H9 (cell line): ENCODE data around the gene TLR5. TPM values are rescaled to one million over a fixed set of nuclear protein-coding genes. Genes with fewer than 3 reads are reported as not detected.

Experiments used
- DNase-seq: peaks from one replicate; pipeline ENCODE4 v3.0.0-alpha.2; 2017
- H2AFZ ChIP-seq: one replicate; pipeline ENCODE4 v1.6.1; 2013; ENCODE audit warnings: mild to moderate bottlenecking, low read length, control low read depth, moderate library complexity
- H2AK5ac ChIP-seq: 2 replicates; pipeline ENCODE4 v1.6.1; 2013; ENCODE audit warnings: low read length, control low read depth, mixed read lengths; ENCODE audit not compliant: insufficient read length
- H2BK120ac ChIP-seq: one replicate; pipeline ENCODE4 v1.6.1; 2013; ENCODE audit warnings: low read depth, mild to moderate bottlenecking, low read length, control low read depth, inconsistent platforms; ENCODE audit not compliant: poor library complexity, severe bottlenecking
- H2BK12ac ChIP-seq: 2 replicates; pipeline ENCODE4 v1.6.1; 2013; ENCODE audit warnings: low read length, control low read depth, mixed read lengths, low read depth; ENCODE audit not compliant: insufficient read length
- H2BK15ac ChIP-seq: 2 replicates; pipeline ENCODE4 v1.6.1; 2013; ENCODE audit warnings: low read depth, low read length, control low read depth
- H2BK20ac ChIP-seq: one replicate; pipeline ENCODE4 v1.6.1; 2013; ENCODE audit warnings: low read depth, mild to moderate bottlenecking, low read length, control low read depth, inconsistent platforms; ENCODE audit not compliant: poor library complexity, severe bottlenecking
- H2BK5ac ChIP-seq: 2 replicates; pipeline ENCODE4 v1.6.1; 2013; ENCODE audit warnings: low read length, control low read depth, mixed read lengths; ENCODE audit not compliant: insufficient read length
- H3K14ac ChIP-seq: 2 replicates; pipeline ENCODE4 v1.6.1; 2013; ENCODE audit warnings: low read length, control low read depth; ENCODE audit not compliant: insufficient read depth
- H3K18ac ChIP-seq: 2 replicates; pipeline ENCODE4 v1.6.1; 2013; ENCODE audit warnings: low read depth, mild to moderate bottlenecking, mixed read lengths, low read length, control low read depth; ENCODE audit not compliant: insufficient read length
- H3K23ac ChIP-seq: 2 replicates; pipeline ENCODE4 v1.6.1; 2013; ENCODE audit warnings: low read length, control low read depth, mixed read lengths, low read depth; ENCODE audit not compliant: insufficient read length
- H3K23me2 ChIP-seq: 2 replicates; pipeline ENCODE4 v1.6.1; 2013; ENCODE audit warnings: low read depth, mild to moderate bottlenecking, mixed read lengths, low read length, control low read depth; ENCODE audit not compliant: insufficient read length, poor library complexity, severe bottlenecking
- H3K27ac ChIP-seq: 2 replicates; pipeline ENCODE4 v1.5.1; 2013; ENCODE audit warnings: low read length, control low read depth, mixed read lengths, low read depth; ENCODE audit not compliant: insufficient read length
- H3K27me3 ChIP-seq: 2 replicates; pipeline ENCODE4 v1.6.1; 2013; ENCODE audit warnings: low read length, control low read depth, inconsistent platforms; ENCODE audit not compliant: insufficient read depth
- H3K4ac ChIP-seq: 2 replicates; pipeline ENCODE4 v1.6.1; 2013; ENCODE audit warnings: low read depth, mild to moderate bottlenecking, control low read depth, inconsistent platforms, low read length, moderate library complexity
- H3K4me1 ChIP-seq: 2 replicates; pipeline ENCODE4 v1.6.1; 2013; ENCODE audit warnings: low read length, control low read depth, inconsistent platforms; ENCODE audit not compliant: insufficient read depth
- H3K4me2 ChIP-seq: 2 replicates; pipeline ENCODE4 v1.6.1; 2013; ENCODE audit warnings: low read length, control low read depth, mixed read lengths; ENCODE audit not compliant: insufficient read length, insufficient read depth
- H3K56ac ChIP-seq: 2 replicates; pipeline ENCODE4 v1.6.1; 2013; ENCODE audit warnings: low read depth, mild to moderate bottlenecking, mixed read lengths, low read length, control low read depth; ENCODE audit not compliant: insufficient read length
- H3K79me1 ChIP-seq: 2 replicates; pipeline ENCODE4 v1.6.1; 2013; ENCODE audit warnings: low read depth, mild to moderate bottlenecking, moderate library complexity, low read length, control low read depth, inconsistent platforms; ENCODE audit not compliant: insufficient read depth, poor library complexity, severe bottlenecking
- H3K79me2 ChIP-seq: 2 replicates; pipeline ENCODE4 v1.6.1; 2013; ENCODE audit warnings: low read length, control low read depth, inconsistent platforms; ENCODE audit not compliant: insufficient read depth
- H3K9ac ChIP-seq: 2 replicates; pipeline ENCODE4 v1.6.1; 2013; ENCODE audit warnings: low read length, control low read depth, mixed read lengths; ENCODE audit not compliant: insufficient read length; ENCODE audit errors: extremely low read depth
- H3K9me3 ChIP-seq: one replicate; pipeline ENCODE4 v1.6.1; 2013; ENCODE audit warnings: low read depth, low read length, inconsistent platforms; ENCODE audit not compliant: control insufficient read depth
- H3T11ph ChIP-seq: one replicate; pipeline ENCODE4 v1.6.1; 2013; ENCODE audit warnings: mild to moderate bottlenecking, low read length, control low read depth, inconsistent platforms
- H4K20me1 ChIP-seq: one replicate; pipeline ENCODE4 v1.6.1; 2013; ENCODE audit not compliant: control insufficient read depth, insufficient read length, insufficient read depth
- H4K5ac ChIP-seq: 2 replicates; pipeline ENCODE4 v1.6.1; 2013; ENCODE audit warnings: low read depth, mild to moderate bottlenecking, mixed read lengths, low read length, control low read depth; ENCODE audit not compliant: insufficient read length
- H4K8ac ChIP-seq: replicated peaks from 2 replicates; pipeline ENCODE4 v1.6.1; 2013; ENCODE audit warnings: low read length, control low read depth, mixed read lengths, low read depth; ENCODE audit not compliant: insufficient read length
- H4K91ac ChIP-seq: 2 replicates; pipeline ENCODE4 v1.6.1; 2013; ENCODE audit warnings: low read depth, mild to moderate bottlenecking, moderate library complexity, mixed read lengths, low read length, control low read depth; ENCODE audit not compliant: insufficient read length
- H3K27ac Mint-ChIP-seq, 3 experiments: 2 replicates in 2 of 3; 3 replicates in 1 of 3; pipeline ENCODE4 v1.8.0; 2020 to 2021; ENCODE audit warnings: mixed read lengths in 3 of 3, mild to moderate bottlenecking in 1 of 3, moderate library complexity in 1 of 3
- H3K27me3 Mint-ChIP-seq: 2 replicates; pipeline ENCODE4 v1.8.0; 2021; ENCODE audit warnings: low read depth, mild to moderate bottlenecking, moderate library complexity, mixed read lengths
- H3K36me3 Mint-ChIP-seq, 3 experiments: 2 replicates in 2 of 3; 3 replicates in 1 of 3; pipeline ENCODE4 v1.8.0; 2020 to 2021; ENCODE audit warnings: low read depth in 3 of 3, mixed read lengths in 3 of 3; ENCODE audit not compliant: insufficient read depth in 1 of 3
- H3K4me1 Mint-ChIP-seq, 2 experiments: 2 replicates each; pipeline ENCODE4 v1.8.0; 2020; ENCODE audit warnings: mixed read lengths in 2 of 2
- H3K4me3 Mint-ChIP-seq, 2 experiments: 2 replicates in 1 of 2; 3 replicates in 1 of 2; pipeline ENCODE4 v1.8.0; 2020 to 2021; ENCODE audit warnings: mild to moderate bottlenecking in 2 of 2, mixed read lengths in 2 of 2, moderate library complexity in 1 of 2
- H3K9me3 Mint-ChIP-seq, 2 experiments: 2 replicates in 1 of 2; 3 replicates in 1 of 2; pipeline ENCODE4 v1.8.0; 2020; ENCODE audit warnings: mild to moderate bottlenecking in 2 of 2, mixed read lengths in 2 of 2, moderate library complexity in 1 of 2
- WGBS: extraction: QIAGEN DNeasy Blood & Tissue Kit; methylation state at CpG from one replicate; pipeline ENCODE4 v1.1.7; 2013; ENCODE audit warnings: missing lambda C conversion rate, low lambda C conversion rate, mixed read lengths; ENCODE audit not compliant: insufficient read length; ENCODE audit errors: extremely low coverage; 5-methylcytosine and 5-hydroxymethylcytosine counted together
- total RNA-seq: library from RNA; stranded (reverse); gene quantifications from 2 replicates; pipeline ENCODE4 v1.2.1, GENCODE V29; 2021
- TF ChIP-seq, protein P1 (sequence below): fragments of 200-600 bp; sonication (generic); conservative IDR thresholded peaks from 3 replicates; pipeline ENCODE4 v1.8.0; 2021; ENCODE audit warnings: antibody characterized with exemption, mild to moderate bottlenecking

The TLR5 gene
- total RNA-seq, 1 experiment from 2014 or later, result not detected

DNA sequence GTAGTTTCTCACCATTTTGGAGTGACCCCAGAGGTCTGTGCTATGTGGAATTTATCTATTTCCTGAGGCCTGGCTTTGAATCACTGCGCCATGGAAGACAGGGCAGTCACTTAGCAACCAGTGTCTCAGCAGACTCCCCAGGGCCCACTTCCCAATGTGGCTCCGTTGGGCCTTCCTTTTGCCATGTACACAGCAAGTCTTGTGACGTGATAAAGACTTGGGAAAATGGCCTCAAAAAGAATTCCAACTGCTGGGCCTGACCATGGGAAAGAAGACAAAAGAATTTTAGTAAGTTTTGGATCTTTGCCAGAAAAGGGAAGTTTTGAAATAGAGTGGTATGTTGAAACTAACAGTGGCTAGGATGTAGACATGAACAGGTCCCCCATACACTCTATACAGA lies 36.2 kb downstream of the TLR5 start:
- Histone ChIP-seq H3K27ac (no peak overlapping the region), H3K27me3 (no peaks in the 10 kb centered on the region), H3K14ac (no peak overlapping the region), H4K20me1 (no peaks in the 10 kb centered on the region), H3K9ac (no peak overlapping the region), H2BK120ac (no peak overlapping the region), H4K5ac (no peak overlapping the region), H3K23ac (no peak overlapping the region), H3K4ac (no peak overlapping the region), H3K18ac (no peak overlapping the region), H3K4me2 (no peak overlapping the region), H3K4me1 (no peaks in the 10 kb centered on the region), H3T11ph (no peak overlapping the region), H4K8ac (no peak overlapping the region), H2BK12ac (no peak overlapping the region), H2BK15ac (no peak overlapping the region), H2BK5ac (no peak overlapping the region), H4K91ac (no peak overlapping the region), H3K56ac (no peak overlapping the region), H2AK5ac (no peak overlapping the region), H3K79me1 (no peaks in the 10 kb centered on the region), H2BK20ac (no peak overlapping the region), H3K79me2 (no peaks in the 10 kb centered on the region), H3K23me2 (no peaks in the 10 kb centered on the region), H3K9me3 (no peaks in the 10 kb centered on the region), H2AFZ (no peak overlapping the region)
- Mint-ChIP-seq H3K36me3 (peaks cover 0 to 2% (median 0%) of the 10 kb centered on the region in 3 experiments; a peak in 2 of 7 replicates), H3K27ac (no peak overlapping the region), H3K27me3 (no peaks in the 10 kb centered on the region; the same call in 1 of the 2 replicates), H3K4me3 (no peak overlapping the region), H3K9me3 (peaks cover 1 to 5% of the 10 kb centered on the region in 2 experiments; a peak in 4 of 5 replicates), H3K4me1 (no peaks in the 10 kb centered on the region)
- WGBS, result no CpG with 5 or more reads among the region's 3 CpGs
- no peak for DNase-seq
- TF ChIP-seq, protein P1, sequence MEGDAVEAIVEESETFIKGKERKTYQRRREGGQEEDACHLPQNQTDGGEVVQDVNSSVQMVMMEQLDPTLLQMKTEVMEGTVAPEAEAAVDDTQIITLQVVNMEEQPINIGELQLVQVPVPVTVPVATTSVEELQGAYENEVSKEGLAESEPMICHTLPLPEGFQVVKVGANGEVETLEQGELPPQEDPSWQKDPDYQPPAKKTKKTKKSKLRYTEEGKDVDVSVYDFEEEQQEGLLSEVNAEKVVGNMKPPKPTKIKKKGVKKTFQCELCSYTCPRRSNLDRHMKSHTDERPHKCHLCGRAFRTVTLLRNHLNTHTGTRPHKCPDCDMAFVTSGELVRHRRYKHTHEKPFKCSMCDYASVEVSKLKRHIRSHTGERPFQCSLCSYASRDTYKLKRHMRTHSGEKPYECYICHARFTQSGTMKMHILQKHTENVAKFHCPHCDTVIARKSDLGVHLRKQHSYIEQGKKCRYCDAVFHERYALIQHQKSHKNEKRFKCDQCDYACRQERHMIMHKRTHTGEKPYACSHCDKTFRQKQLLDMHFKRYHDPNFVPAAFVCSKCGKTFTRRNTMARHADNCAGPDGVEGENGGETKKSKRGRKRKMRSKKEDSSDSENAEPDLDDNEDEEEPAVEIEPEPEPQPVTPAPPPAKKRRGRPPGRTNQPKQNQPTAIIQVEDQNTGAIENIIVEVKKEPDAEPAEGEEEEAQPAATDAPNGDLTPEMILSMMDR, result no peak
